Dedifferentiated amniotic fluid mesenchymal stem cell (primary cell): Measurements from ENCODE around the gene KLK6.
A peak's percentile ranks its signal among the peaks of the same experiment; 100 is the strongest.

ENCODE experiments used
- DNase-seq: peaks from one replicate; pipeline ENCODE4 v3.0.0-alpha.2; 2016; ENCODE audit errors: extremely low spot score

The KLK6 gene

GRCh38 chr19:50952910-50953309 lies 16.5 kb downstream of the KLK6 start, which contains the start of gene KLK5:
KLK5 (minus strand) TSS chr19:50953038; CDS start chr19:50952657, 381 bp downstream.
- DNase-seq = no peak

GRCh38 chr19:50949861-50950260 lies 19.5 kb downstream of the KLK6 start:
- no peak for DNase-seq

GRCh38 chr19:50947123-50947522 lies 22.3 kb downstream of the KLK6 start:
- DNase-seq = no peak

- DNase-seq = no peak
Observed at GRCh38 chr19:50944795-50945194, 24.6 kb downstream of the KLK6 start.

GRCh38 chr19:50943074-50943828 lies 26.1 kb downstream of the KLK6 start:
- DNase-seq = no peak

- DNase-seq = no peak
Observed at GRCh38 chr19:50939596-50939995, 29.8 kb downstream of the KLK6 start.

GRCh38 chr19:50933640-50934039 lies 35.8 kb downstream of the KLK6 start:
- DNase-seq = no peak

- no peak for DNase-seq
Observed at GRCh38 chr19:50932690-50933083, 36.7 kb downstream of the KLK6 start.

- no peak for DNase-seq
Observed at GRCh38 chr19:50932018-50932689, 37.2 kb downstream of the KLK6 start.

GRCh38 chr19:50931023-50931422 lies 38.4 kb downstream of the KLK6 start:
- no peak for DNase-seq

GRCh38 chr19:50928831-50929230 lies 40.6 kb downstream of the KLK6 start:
- no peak for DNase-seq

GRCh38 chr19:50926144-50926543 lies 43.2 kb downstream of the KLK6 start:
- no peak for DNase-seq

GRCh38 chr19:50925734-50926133 lies 43.7 kb downstream of the KLK6 start:
- no peak for DNase-seq

GRCh38 chr19:50924586-50924985 lies 44.8 kb downstream of the KLK6 start:
- DNase-seq = no peak

- peak; percentile 74 for DNase-seq
Observed at GRCh38 chr19:50922317-50922853, 47.0 kb downstream of the KLK6 start.

- DNase-seq = no peak
Observed at GRCh38 chr19:50921426-50922316, 47.7 kb downstream of the KLK6 start.

- DNase-seq = no peak
Observed at GRCh38 chr19:50916069-50916468, 53.3 kb downstream of the KLK6 start.

GRCh38 chr19:50912727-50913716 lies 56.4 kb downstream of the KLK6 start:
- no peak for DNase-seq

- no peak for DNase-seq
Observed at GRCh38 chr19:50912102-50912599, 57.2 kb downstream of the KLK6 start.
